GM23338 (cell line): ENCODE data around the gene KRTAP25-1. TPM values are rescaled to one million over a fixed set of nuclear protein-coding genes. Genes with fewer than 3 reads are reported as not detected.

Experiments
- ATAC-seq: fragments of 200-7000 bp; cut with Tn5 transposase; 3 replicates; pipeline ENCODE4 v1.9.1; 2020
- DNase-seq: peaks from one replicate; pipeline ENCODE4 v3.0.0-alpha.2; 2015; ENCODE audit warnings: low spot score
- H2AFZ ChIP-seq: fragments of 200-600 bp; sonication (generic); 2 replicates; pipeline ENCODE4 v1.8.0; 2016; ENCODE audit warnings: antibody characterized with exemption, mild to moderate bottlenecking, moderate library complexity
- H3F3A ChIP-seq: fragments of 200-600 bp; sonication (generic); replicated peaks from 2 replicates; pipeline ENCODE4 v1.8.0; 2017; ENCODE audit warnings: antibody characterized with exemption, mixed run types, low read depth
- H3K27ac ChIP-seq: fragments of 200-600 bp; sonication (generic); 2 replicates; pipeline ENCODE4 v1.6.1; 2016; ENCODE audit warnings: low read depth
- H3K27me3 ChIP-seq: fragments of 200-600 bp; sonication (generic); 2 replicates; pipeline ENCODE4 v1.8.0; 2016; ENCODE audit warnings: mild to moderate bottlenecking, mixed run types, moderate library complexity; ENCODE audit not compliant: insufficient read depth
- H3K36me3 ChIP-seq: fragments of 200-600 bp; sonication (generic); 2 replicates; pipeline ENCODE4 v1.8.0; 2016; ENCODE audit warnings: mild to moderate bottlenecking; ENCODE audit not compliant: insufficient read depth
- H3K4me1 ChIP-seq: fragments of 200-600 bp; sonication (generic); 2 replicates; pipeline ENCODE4 v1.8.0; 2016; ENCODE audit warnings: mild to moderate bottlenecking, moderate library complexity; ENCODE audit not compliant: insufficient read depth
- H3K4me2 ChIP-seq: fragments of 200-600 bp; sonication (generic); 2 replicates; pipeline ENCODE4 v1.7.1; 2017; ENCODE audit warnings: mixed run types
- H3K4me3 ChIP-seq: fragments of 200-600 bp; sonication (generic); 2 replicates; pipeline ENCODE4 v1.6.1; 2016; ENCODE audit warnings: mixed run types
- H3K79me2 ChIP-seq: fragments of 200-600 bp; sonication (generic); replicated peaks from 2 replicates; pipeline ENCODE4 v1.8.0; 2017; ENCODE audit warnings: mild to moderate bottlenecking; ENCODE audit not compliant: insufficient read depth
- H3K9me2 ChIP-seq: fragments of 200-600 bp; sonication (generic); 2 replicates; pipeline ENCODE4 v1.8.0; 2017; ENCODE audit not compliant: insufficient read depth
- H4K20me1 ChIP-seq: fragments of 200-600 bp; sonication (generic); replicated peaks from 2 replicates; pipeline ENCODE4 v1.8.0; 2017; ENCODE audit warnings: mild to moderate bottlenecking; ENCODE audit not compliant: insufficient read depth
- H3K27ac Mint-ChIP-seq: 2 replicates; pipeline ENCODE4 v1.8.0; 2020; ENCODE audit warnings: inconsistent platforms, mild to moderate bottlenecking, moderate library complexity, mixed read lengths
- H3K27me3 Mint-ChIP-seq: 3 replicates; pipeline ENCODE4 v1.8.0; 2022; ENCODE audit warnings: low read depth, mild to moderate bottlenecking, moderate library complexity, mixed read lengths, inconsistent platforms; ENCODE audit not compliant: insufficient read depth, poor library complexity
- H3K36me3 Mint-ChIP-seq: 3 replicates; pipeline ENCODE4 v1.8.0; 2021; ENCODE audit warnings: low read depth, mild to moderate bottlenecking, inconsistent platforms, moderate library complexity, mixed read lengths
- H3K4me1 Mint-ChIP-seq: 3 replicates; pipeline ENCODE4 v1.8.0; 2020; ENCODE audit warnings: mild to moderate bottlenecking, inconsistent platforms, mixed read lengths
- H3K4me3 Mint-ChIP-seq: 3 replicates; pipeline ENCODE4 v1.8.0; 2021; ENCODE audit warnings: moderate library complexity, mild to moderate bottlenecking, inconsistent platforms, mixed read lengths
- H3K9me3 Mint-ChIP-seq: 3 replicates; pipeline ENCODE4 v1.8.0; 2020; ENCODE audit warnings: moderate library complexity, mild to moderate bottlenecking, inconsistent platforms, mixed read lengths
- CREB1 ChIP-seq: fragments of 250-450 bp; sonication (Bioruptor Pico); IDR thresholded peaks from 2 replicates; pipeline ENCODE4 v1.5.0; 2020; ENCODE audit warnings: low read depth, mild to moderate bottlenecking, moderate library complexity
- CTCF ChIP-seq, 2 experiments: fragments of 200-600 bp in 1 of 2; sonication (generic) in 1 of 2; conservative IDR thresholded peaks; 2 replicates each; pipeline versions ENCODE4 v1.5.1 to v1.6.1; 2016 to 2017; ENCODE audit warnings: antibody characterized with exemption in 2 of 2, low read depth in 2 of 2, mild to moderate bottlenecking in 2 of 2, moderate library complexity in 1 of 2
- ETS1 ChIP-seq: IDR thresholded peaks from 2 replicates; pipeline ENCODE4 v1.6.1; 2016; ENCODE audit warnings: antibody characterized with exemption
- EZH2 ChIP-seq: fragments of 200-600 bp; sonication (generic); IDR thresholded peaks from one replicate; pipeline ENCODE4 v1.8.0; 2017; ENCODE audit warnings: antibody characterized with exemption, mild to moderate bottlenecking, low read depth; ENCODE audit not compliant: unreplicated experiment
- NANOG ChIP-seq: IDR thresholded peaks from 2 replicates; pipeline ENCODE4 v1.6.1; 2016; ENCODE audit warnings: antibody characterized with exemption, borderline replicate concordance
- POLR2AphosphoS5 ChIP-seq: IDR thresholded peaks from 2 replicates; pipeline ENCODE4 v1.6.1; 2016; ENCODE audit warnings: antibody characterized with exemption, low read depth
- REST ChIP-seq: IDR thresholded peaks from one replicate; pipeline ENCODE4 v1.6.1; 2018; ENCODE audit warnings: antibody characterized with exemption; ENCODE audit not compliant: unreplicated experiment
- STAT1 ChIP-seq: IDR thresholded peaks from one replicate; pipeline ENCODE4 v1.6.1; 2016; ENCODE audit warnings: antibody characterized with exemption; ENCODE audit not compliant: unreplicated experiment
- ZNF114 ChIP-seq: fragments of 250-450 bp; sonication (Bioruptor Pico); IDR thresholded peaks from 2 replicates; pipeline ENCODE4 v1.5.0; 2020; ENCODE audit warnings: mild to moderate bottlenecking, moderate library complexity
- ZNF331 ChIP-seq: fragments of 250-450 bp; sonication (Bioruptor Pico); IDR thresholded peaks from 2 replicates; pipeline ENCODE4 v1.5.0; 2020; ENCODE audit warnings: low read depth, mild to moderate bottlenecking, moderate library complexity
- polyA plus RNA-seq: library from polyadenylated mRNA; unstranded; fragments of >200 nt; fragmentation: Nextera tagmentation; extraction: Ambion mirVana; gene quantifications from 2 replicates; pipeline ENCODE4 v1.2.1, GENCODE V29; 2016
- total RNA-seq: library from RNA; depleted of rRNA; stranded (reverse); fragments of >200 nt; shearing (Covaris generic); gene quantifications from 2 replicates; pipeline ENCODE4 v1.2.3, GENCODE V29; 2014

KRTAP25-1 gene
- total and polyA plus RNA-seq, 2 experiments from 2014 or later = not detected

GRCh38 chr21:30249936-30250335 lies 39.4 kb downstream of the KRTAP25-1 start (continued):
- no peak for TF ChIP-seq ETS1
- TF ChIP-seq NANOG = no peak
- TF ChIP-seq STAT1 = no peak
- no peak for TF ChIP-seq CREB1 (CRISPR knock-in tag)
- TF ChIP-seq EZH2 = no peak
- TF ChIP-seq REST = no peak

GRCh38 chr21:30248844-30249243 lies 40.5 kb downstream of the KRTAP25-1 start:
- no peaks in the 10 kb centered on the region for H3K36me3 Mint-ChIP-seq
- no peak overlapping the region for H3K27ac ChIP-seq
- peak; percentile 51 for DNase-seq
- H3K4me2 ChIP-seq = no peak overlapping the region
- no peaks in the 10 kb centered on the region for H3K79me2 ChIP-seq
- no peak overlapping the region for H3K27ac Mint-ChIP-seq
- H3K27me3 ChIP-seq = no peaks in the 10 kb centered on the region
- TF ChIP-seq CTCF (conservative IDR thresholded peaks at IDR 0.05; ENCODE audit: low read depth in 2 of 2) = peak; percentile 49 to 52
- no peak for TF ChIP-seq POLR2AphosphoS5
- H3K4me3 Mint-ChIP-seq = no peak overlapping the region
- H3K9me3 Mint-ChIP-seq = no peaks in the 10 kb centered on the region
- no peaks in the 10 kb centered on the region for H4K20me1 ChIP-seq
- no peaks in the 10 kb centered on the region for H3K4me1 ChIP-seq
- H3K27me3 Mint-ChIP-seq = no peaks in the 10 kb centered on the region
- peak; percentile 39; the same call in 2 of the 3 replicates for ATAC-seq
- H3K36me3 ChIP-seq = no peaks in the 10 kb centered on the region
- H3K9me2 ChIP-seq = no peaks in the 10 kb centered on the region
- H3K4me3 ChIP-seq = no peak overlapping the region
- H3F3A ChIP-seq = no peaks in the 10 kb centered on the region
- H2AFZ ChIP-seq = no peak overlapping the region
- no peaks in the 10 kb centered on the region for H3K4me1 Mint-ChIP-seq

- no peaks in the 10 kb centered on the region for H3K27me3 ChIP-seq
- no peak for ATAC-seq
- no peak for DNase-seq
- no peaks in the 10 kb centered on the region for H3F3A ChIP-seq
- H3K27me3 Mint-ChIP-seq = no peaks in the 10 kb centered on the region
- H3K79me2 ChIP-seq = no peaks in the 10 kb centered on the region
- H3K27ac Mint-ChIP-seq = no peak overlapping the region
- H3K27ac ChIP-seq = no peak overlapping the region
- H3K4me3 Mint-ChIP-seq = no peak overlapping the region
- H3K4me3 ChIP-seq = no peak overlapping the region
- no peaks in the 10 kb centered on the region for H3K36me3 Mint-ChIP-seq
- H3K9me2 ChIP-seq = no peaks in the 10 kb centered on the region
- no peaks in the 10 kb centered on the region for H4K20me1 ChIP-seq
- no peak overlapping the region for H3K4me2 ChIP-seq
- no peaks in the 10 kb centered on the region for H3K4me1 Mint-ChIP-seq
- H2AFZ ChIP-seq = peak overlapping the region; percentile 67; the same call in 1 of the 2 replicates
- H3K9me3 Mint-ChIP-seq = no peaks in the 10 kb centered on the region
- no peaks in the 10 kb centered on the region for H3K4me1 ChIP-seq
- no peaks in the 10 kb centered on the region for H3K36me3 ChIP-seq
- TF ChIP-seq EZH2 = no peak
- TF ChIP-seq ZNF114 (CRISPR knock-in tag) = no peak
- TF ChIP-seq STAT1 = no peak
- no peak for TF ChIP-seq CREB1 (CRISPR knock-in tag)
- no peak for TF ChIP-seq ETS1
- TF ChIP-seq NANOG = no peak
- no peak for TF ChIP-seq ZNF331 (CRISPR knock-in tag)
- no peak for TF ChIP-seq REST
- no peak for TF ChIP-seq POLR2AphosphoS5
Observed at GRCh38 chr21:30245061-30245460, 44.3 kb downstream of the KRTAP25-1 start.
